Thyroid gland (tissue), 4 donors: Measurements from ENCODE around the gene SGCB.

ENCODE experiments used
- POLR2A ChIP-seq, 2 donors: fragments of 450-650 bp; IDR thresholded peaks; one replicate each; pipeline ENCODE4 v1.6.1; 2017; ENCODE audit warnings: antibody characterized with exemption in 2 of 2, mild to moderate bottlenecking in 2 of 2, moderate library complexity in 1 of 2
- TF ChIP-seq, protein P1 (sequence below), 6 experiments: fragments of 200-600 bp in 3 of 6; fragments of 450-650 bp in 3 of 6; sonication (generic) in 3 of 6; IDR thresholded peaks; one replicate each; pipeline ENCODE4 v1.5.1; 2016 to 2019; ENCODE audit warnings: antibody characterized with exemption in 6 of 6, mild to moderate bottlenecking in 2 of 6, inconsistent platforms in 1 of 6, moderate library complexity in 1 of 6

DNA sequence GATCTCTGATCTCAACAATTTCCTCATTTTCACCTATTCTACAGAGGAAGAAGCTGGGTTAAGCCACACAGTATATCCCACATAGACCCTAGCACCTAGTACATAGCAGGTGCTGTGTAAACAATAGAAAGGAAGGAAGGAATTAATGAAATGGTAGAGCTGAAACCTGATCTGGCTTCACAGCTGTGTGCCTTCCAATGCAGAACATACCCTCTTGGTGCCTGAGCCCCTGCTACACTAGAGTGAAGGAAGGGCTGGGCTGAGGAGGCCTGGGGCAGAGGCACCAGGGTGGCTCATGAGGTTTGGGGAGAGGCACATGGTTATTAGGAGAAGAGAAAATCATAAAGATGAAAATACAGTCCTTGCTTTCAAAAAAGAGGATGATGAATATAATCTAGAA, 39.3 kb downstream of the SGCB start:
- TF ChIP-seq, protein P1, sequence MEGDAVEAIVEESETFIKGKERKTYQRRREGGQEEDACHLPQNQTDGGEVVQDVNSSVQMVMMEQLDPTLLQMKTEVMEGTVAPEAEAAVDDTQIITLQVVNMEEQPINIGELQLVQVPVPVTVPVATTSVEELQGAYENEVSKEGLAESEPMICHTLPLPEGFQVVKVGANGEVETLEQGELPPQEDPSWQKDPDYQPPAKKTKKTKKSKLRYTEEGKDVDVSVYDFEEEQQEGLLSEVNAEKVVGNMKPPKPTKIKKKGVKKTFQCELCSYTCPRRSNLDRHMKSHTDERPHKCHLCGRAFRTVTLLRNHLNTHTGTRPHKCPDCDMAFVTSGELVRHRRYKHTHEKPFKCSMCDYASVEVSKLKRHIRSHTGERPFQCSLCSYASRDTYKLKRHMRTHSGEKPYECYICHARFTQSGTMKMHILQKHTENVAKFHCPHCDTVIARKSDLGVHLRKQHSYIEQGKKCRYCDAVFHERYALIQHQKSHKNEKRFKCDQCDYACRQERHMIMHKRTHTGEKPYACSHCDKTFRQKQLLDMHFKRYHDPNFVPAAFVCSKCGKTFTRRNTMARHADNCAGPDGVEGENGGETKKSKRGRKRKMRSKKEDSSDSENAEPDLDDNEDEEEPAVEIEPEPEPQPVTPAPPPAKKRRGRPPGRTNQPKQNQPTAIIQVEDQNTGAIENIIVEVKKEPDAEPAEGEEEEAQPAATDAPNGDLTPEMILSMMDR (IDR thresholded peaks at IDR 0.05) = no peak
- no peak for TF ChIP-seq POLR2A (IDR thresholded peaks at IDR 0.05)
